Stimulated activated naive CD8-positive, alpha-beta T cell treated with anti-CD3 and anti-CD28 coated beads, Interleukin-15, amount 100 ng/mL, for 72 hours (primary cell): ENCODE results near the gene WASL.
"Not testable (repeated sequence)": the region's sequence is repeated elsewhere in the genome, so short reads cannot be mapped to it uniquely, and the experiment has no call there.

Experiments used
- ATAC-seq: fragments of 150-1000 bp; cut with Tn5 transposase; 2 replicates; pipeline ENCODE4 v1.10.0; 2021; ENCODE audit warnings: mild to moderate bottlenecking, moderate library complexity
- DNase-seq, 2 donors: peaks; one replicate each; pipeline ENCODE4 v3.0.0; 2021 to 2022
- H3K27ac Mint-ChIP-seq, 2 donors: one replicate each; pipeline ENCODE4 v1.8.0; 2022; ENCODE audit warnings: mild to moderate bottlenecking in 2 of 2, mixed read lengths in 2 of 2, moderate library complexity in 2 of 2
- H3K27me3 Mint-ChIP-seq: one replicate; pipeline ENCODE4 v1.8.0; 2022; ENCODE audit warnings: mixed read lengths
- H3K4me1 Mint-ChIP-seq: one replicate; pipeline ENCODE4 v1.8.0; 2022; ENCODE audit warnings: mild to moderate bottlenecking, mixed read lengths
- H3K4me3 Mint-ChIP-seq, 2 donors: one replicate each; pipeline ENCODE4 v1.8.0; 2022; ENCODE audit warnings: mild to moderate bottlenecking in 2 of 2, mixed read lengths in 2 of 2, moderate library complexity in 1 of 2
- H3K9me3 Mint-ChIP-seq, 2 donors: one replicate each; pipeline ENCODE4 v1.8.0; 2022; ENCODE audit warnings: mixed read lengths in 2 of 2

The WASL gene

GRCh38 chr7:123749537-123749857, 694 bp upstream of the WASL start:
- H3K4me3 Mint-ChIP-seq, result peak overlapping the region; percentile 95 to 98
- peak overlapping the region; percentile 92 to 95 for H3K27ac Mint-ChIP-seq
- H3K9me3 Mint-ChIP-seq, result no peaks in the 10 kb centered on the region
- H3K27me3 Mint-ChIP-seq, result no peaks in the 10 kb centered on the region
- peaks cover 52% of the 10 kb centered on the region for H3K4me1 Mint-ChIP-seq
- DNase-seq, result no peak
- ATAC-seq, result peak; percentile 34

- Mint-ChIP-seq H3K4me1 (peaks cover 59% of the 10 kb centered on the region), H3K4me3 (peak overlapping the region; percentile 95 to 98), H3K27me3 (no peaks in the 10 kb centered on the region), H3K9me3 (no peaks in the 10 kb centered on the region), H3K27ac (peak overlapping the region; percentile 93 to 98)
- ATAC-seq, result peak; percentile 49
- peak in 1 of 2 donors; percentile 43 for DNase-seq
These were observed 551 bp downstream of the WASL start for GRCh38 chr7:123748171-123748733.

DNA sequence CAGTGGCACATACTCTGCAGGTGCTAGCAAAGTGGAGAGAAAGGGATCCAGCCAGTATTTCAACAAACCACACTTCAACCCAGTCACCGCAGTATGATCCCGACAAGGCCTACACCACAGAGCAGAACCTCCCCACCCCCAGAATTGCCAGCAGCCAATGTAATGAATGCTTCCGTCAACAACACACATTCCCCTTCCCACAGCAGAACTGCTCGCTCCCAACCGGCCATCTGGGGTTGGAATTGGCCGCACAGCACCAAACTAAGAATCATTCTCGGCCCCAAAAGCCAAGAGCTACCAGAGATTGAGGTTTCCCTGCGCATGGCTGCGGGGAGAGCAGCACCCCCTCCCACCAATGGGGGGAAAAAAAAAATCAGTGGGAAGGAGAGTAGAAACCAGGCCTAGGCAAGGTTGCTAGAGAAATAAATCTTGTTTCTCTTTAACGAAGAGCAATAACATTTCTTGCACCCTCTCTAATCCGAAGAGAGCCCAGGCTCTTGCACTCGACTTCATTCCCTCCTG, 1.1 kb downstream of the WASL start:
- Mint-ChIP-seq H3K4me3 (peak overlapping the region; percentile 95 to 98), H3K9me3 (no peaks in the 10 kb centered on the region), H3K27ac (peak overlapping the region; percentile 93 to 98), H3K27me3 (no peaks in the 10 kb centered on the region), H3K4me1 (peaks cover 65% of the 10 kb centered on the region)
- DNase-seq, result peak; percentile 2 to 32
- no peak for ATAC-seq

DNA sequence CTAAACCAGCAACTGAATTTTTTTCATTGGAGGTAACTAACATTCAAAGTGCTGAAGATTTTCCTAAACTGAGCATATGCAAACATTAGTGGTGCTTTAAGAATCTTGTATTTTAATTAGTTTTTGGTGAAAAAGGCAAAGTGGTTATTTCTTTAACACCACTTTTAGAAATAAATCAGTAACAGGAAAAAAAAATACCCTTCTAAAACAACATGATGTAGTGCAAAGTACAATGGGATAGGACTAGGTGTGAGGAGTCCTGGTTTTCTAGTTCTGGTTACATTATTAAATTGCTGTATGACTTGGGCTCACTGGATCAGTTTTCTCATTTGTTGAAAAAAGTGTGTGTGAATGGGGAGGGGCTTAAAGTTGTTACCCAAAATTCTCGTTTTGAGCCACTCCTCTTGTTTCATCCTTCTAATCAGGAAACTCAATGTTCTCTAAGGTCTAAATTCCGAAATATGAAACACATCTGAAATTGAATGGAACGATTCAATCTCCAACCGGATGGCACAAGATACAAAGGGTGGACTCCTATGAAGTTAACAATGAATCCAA, 1.8 kb downstream of the WASL start:
- no peaks in the 10 kb centered on the region for H3K9me3 Mint-ChIP-seq
- no peaks in the 10 kb centered on the region for H3K27me3 Mint-ChIP-seq
- DNase-seq (no peak), ATAC-seq (no peak)
- peak overlapping the region; percentile 95 to 98 for H3K4me3 Mint-ChIP-seq
- peaks cover 65% of the 10 kb centered on the region for H3K4me1 Mint-ChIP-seq
- H3K27ac Mint-ChIP-seq, result peak overlapping the region; percentile 8 to 98

- Mint-ChIP-seq H3K27me3 (no peaks in the 10 kb centered on the region), H3K27ac (no peak overlapping the region), H3K9me3 (no peaks in the 10 kb centered on the region), H3K4me1 (peaks cover 57% of the 10 kb centered on the region), H3K4me3 (peak overlapping the region; percentile 95 to 98)
- no peak for DNase-seq
- ATAC-seq, result no peak
These were observed 2.7 kb downstream of the WASL start for GRCh38 chr7:123746055-123746454.

- H3K9me3 Mint-ChIP-seq, result no peaks in the 10 kb centered on the region
- DNase-seq (no peak), ATAC-seq (no peak)
- H3K4me1 Mint-ChIP-seq, result peaks cover 63% of the 10 kb centered on the region
- H3K27ac Mint-ChIP-seq, result no peak overlapping the region
- H3K27me3 Mint-ChIP-seq, result no peaks in the 10 kb centered on the region
- peak overlapping the region in 1 of 2 donors; percentile 95 for H3K4me3 Mint-ChIP-seq
These were observed 3.4 kb downstream of the WASL start for GRCh38 chr7:123745437-123745836.

- Mint-ChIP-seq H3K27me3 (no peaks in the 10 kb centered on the region), H3K9me3 (no peaks in the 10 kb centered on the region), H3K4me1 (peaks cover 60% of the 10 kb centered on the region), H3K4me3 (no peak overlapping the region), H3K27ac (peak overlapping the region in 1 of 2 donors; percentile 35)
- ATAC-seq, result no peak
- no peak for DNase-seq
These were observed 4.4 kb downstream of the WASL start for GRCh38 chr7:123744416-123744815.

- peaks cover 62% of the 10 kb centered on the region for H3K4me1 Mint-ChIP-seq
- no peak for ATAC-seq
These were observed 6.9 kb downstream of the WASL start for GRCh38 chr7:123741940-123742339.

DNA sequence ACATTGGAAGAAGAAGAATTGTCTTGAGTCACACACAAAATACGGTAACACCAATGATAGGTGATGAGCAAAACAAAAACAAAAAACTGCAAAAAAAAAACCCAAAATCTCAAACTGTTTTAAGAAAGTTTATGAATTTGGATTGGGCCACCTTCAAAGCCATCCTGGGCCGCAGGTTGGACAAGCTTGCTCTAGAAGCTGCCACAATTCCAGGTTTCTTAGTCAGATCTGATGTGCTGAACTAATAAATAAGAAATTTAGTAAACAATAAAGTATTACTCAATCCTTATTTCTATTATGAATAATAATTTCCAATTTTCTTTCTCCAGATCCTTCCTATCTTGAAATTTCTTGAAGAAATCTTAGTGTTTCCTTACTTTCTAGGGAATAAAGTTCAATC, 10.0 kb downstream of the WASL start:
- peaks cover 37% of the 10 kb centered on the region for H3K4me1 Mint-ChIP-seq
- H3K9me3 Mint-ChIP-seq, result peaks cover 8 to 15% of the 10 kb centered on the region in 2 donors

More at GRCh38 chr7:123741940-123742339, 6.9 kb downstream of the WASL start:
- Mint-ChIP-seq H3K27ac (no peak overlapping the region), H3K9me3 (peaks cover 0 to 5% of the 10 kb centered on the region in 2 donors), H3K4me3 (no peak overlapping the region), H3K27me3 (no peaks in the 10 kb centered on the region)
- DNase-seq, result no peak

GRCh38 chr7:123738356-123738755, 10.4 kb downstream of the WASL start:
- Mint-ChIP-seq H3K27me3 (no peaks in the 10 kb centered on the region), H3K4me3 (no peak overlapping the region), H3K27ac (no peak overlapping the region), H3K9me3 (peaks cover 8 to 18% of the 10 kb centered on the region in 2 donors), H3K4me1 (peaks cover 35% of the 10 kb centered on the region)
- no peak for ATAC-seq
- no peak for DNase-seq

More for the DNA sequence above, 10.0 kb downstream of the WASL start:
- ATAC-seq (no peak), DNase-seq (no peak)
- Mint-ChIP-seq H3K27me3 (no peaks in the 10 kb centered on the region), H3K27ac (no peak overlapping the region), H3K4me3 (no peak overlapping the region)

GRCh38 chr7:123737168-123737674, 11.6 kb downstream of the WASL start:
- not testable (repeated sequence) for H3K4me3 Mint-ChIP-seq, H3K27me3 Mint-ChIP-seq

DNA sequence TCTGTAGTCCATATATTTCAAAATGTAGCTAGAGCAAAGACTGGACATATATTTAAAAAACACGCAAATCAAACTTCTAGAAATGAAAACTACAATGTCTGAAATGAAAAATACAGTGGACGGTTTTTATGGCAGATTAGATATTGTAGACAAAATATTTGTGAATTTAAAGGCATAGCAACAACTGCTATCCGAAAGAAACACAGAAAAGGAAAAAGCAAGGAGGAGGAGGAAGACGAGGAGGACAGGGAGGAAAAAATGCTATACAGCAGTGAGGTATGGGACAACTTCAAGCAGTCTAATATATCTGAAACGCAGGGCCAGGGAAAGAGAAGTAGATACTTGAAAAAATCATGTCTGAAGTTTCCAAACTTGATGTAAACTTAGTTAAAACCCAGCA, 13.3 kb downstream of the WASL start:
- H3K4me1 Mint-ChIP-seq, result peaks cover 27% of the 10 kb centered on the region
- H3K9me3 Mint-ChIP-seq, result peaks cover 8 to 30% of the 10 kb centered on the region in 2 donors
- DNase-seq, result no peak
- no peaks in the 10 kb centered on the region for H3K27me3 Mint-ChIP-seq
- no peak overlapping the region for H3K4me3 Mint-ChIP-seq
- no peak for ATAC-seq
- H3K27ac Mint-ChIP-seq, result no peak overlapping the region

More at GRCh38 chr7:123737168-123737674, 11.6 kb downstream of the WASL start:
- ATAC-seq, H3K27ac Mint-ChIP-seq, DNase-seq: not testable (repeated sequence)
- Mint-ChIP-seq H3K4me1 (peaks cover 25% of the 10 kb centered on the region), H3K9me3 (peaks cover 8 to 23% of the 10 kb centered on the region in 2 donors)

GRCh38 chr7:123734498-123734897, 14.3 kb downstream of the WASL start:
- Mint-ChIP-seq H3K27me3 (no peaks in the 10 kb centered on the region), H3K4me1 (peaks cover 26% of the 10 kb centered on the region), H3K27ac (no peak overlapping the region), H3K4me3 (no peak overlapping the region), H3K9me3 (peaks cover 8 to 30% of the 10 kb centered on the region in 2 donors)
- DNase-seq (no peak), ATAC-seq (no peak)

GRCh38 chr7:123732413-123733091, 16.3 kb downstream of the WASL start:
- peaks cover 8 to 26% of the 10 kb centered on the region in 2 donors for H3K9me3 Mint-ChIP-seq
- ATAC-seq (no peak), DNase-seq (no peak)
- no peak overlapping the region for H3K4me3 Mint-ChIP-seq
- H3K27me3 Mint-ChIP-seq, result no peaks in the 10 kb centered on the region
- peaks cover 31% of the 10 kb centered on the region for H3K4me1 Mint-ChIP-seq
- H3K27ac Mint-ChIP-seq, result no peak overlapping the region

DNA sequence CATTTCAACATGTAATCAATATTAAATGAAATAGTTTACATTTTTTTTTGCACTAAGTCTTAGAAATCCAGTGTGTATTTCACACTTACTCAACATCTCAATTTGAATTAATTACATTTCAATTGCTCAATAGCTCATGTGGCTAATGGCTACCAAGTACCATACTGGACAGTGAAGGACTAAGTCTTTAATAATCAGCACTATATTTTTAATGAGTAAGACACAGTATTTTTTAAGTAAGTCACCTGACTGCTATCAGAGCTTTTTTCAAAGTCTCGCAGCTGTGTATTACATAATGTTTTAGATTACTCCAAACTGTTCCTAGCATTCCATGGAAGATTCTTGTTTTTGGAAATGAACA, 19.6 kb downstream of the WASL start:
- Mint-ChIP-seq H3K27ac (no peak overlapping the region), H3K4me1 (peaks cover 44% of the 10 kb centered on the region), H3K27me3 (no peaks in the 10 kb centered on the region), H3K4me3 (no peak overlapping the region), H3K9me3 (peaks cover 0 to 16% of the 10 kb centered on the region in 2 donors)
- no peak for DNase-seq
- no peak for ATAC-seq
